Measurements from ENCODE around the gene DHH. TPM values are rescaled to one million over a fixed set of nuclear protein-coding genes. Genes with fewer than 3 reads are reported as not detected.

DHH gene
- polyA plus RNA-seq, 1 donor, result 0.82 TPM

Other genes with a start within 250 kb of the DHH start
- gene DDX23, start 242.6 kb downstream of the DHH start, polyA plus RNA-seq (ENCODE audit: insufficient read length), result 67.3 TPM
- 0.38 TPM for gene RND1, start 228.9 kb downstream of the DHH start, polyA plus RNA-seq (ENCODE audit: insufficient read length)
- 19.7 TPM for gene FKBP11, start 169.3 kb downstream of the DHH start, polyA plus RNA-seq (ENCODE audit: insufficient read length)
- gene ARF3, start 137.3 kb downstream of the DHH start, polyA plus RNA-seq (ENCODE audit: insufficient read length), result 42.5 TPM
- 0.77 TPM for gene WNT10B, start 123.1 kb downstream of the DHH start, polyA plus RNA-seq (ENCODE audit: insufficient read length)
- gene WNT1, start 116.5 kb downstream of the DHH start, polyA plus RNA-seq (ENCODE audit: insufficient read length), result not detected
- 33.6 TPM for gene DDN, start 95.4 kb downstream of the DHH start, polyA plus RNA-seq (ENCODE audit: insufficient read length)
- gene PRKAG1, start 76.0 kb downstream of the DHH start, polyA plus RNA-seq (ENCODE audit: insufficient read length), result 60.2 TPM
- gene KMT2D, start 34.0 kb downstream of the DHH start, polyA plus RNA-seq (ENCODE audit: insufficient read length), result 40.0 TPM
- 1.6 TPM for gene RHEBL1, start 24.8 kb downstream of the DHH start, polyA plus RNA-seq (ENCODE audit: insufficient read length)
- 43.8 TPM for gene LMBR1L, start 16.0 kb upstream of the DHH start, polyA plus RNA-seq (ENCODE audit: insufficient read length)
- gene TUBA1B, start 36.6 kb upstream of the DHH start, polyA plus RNA-seq (ENCODE audit: insufficient read length), result 831 TPM
- 603 TPM for gene TUBA1A, start 94.3 kb upstream of the DHH start, polyA plus RNA-seq (ENCODE audit: insufficient read length)
- 52.3 TPM for gene TUBA1C, start 170.3 kb upstream of the DHH start, polyA plus RNA-seq (ENCODE audit: insufficient read length)
- gene PRPH, start 200.3 kb upstream of the DHH start, polyA plus RNA-seq (ENCODE audit: insufficient read length), result 1.7 TPM
- 11.4 TPM for gene TROAP, start 228.5 kb upstream of the DHH start, polyA plus RNA-seq (ENCODE audit: insufficient read length)
- gene C1QL4, start 242.4 kb upstream of the DHH start, polyA plus RNA-seq (ENCODE audit: insufficient read length), result 0.06 TPM